Psoas muscle (tissue), 8 donors: ENCODE measurements around the gene OR4D2. TPM values are rescaled to one million over a fixed set of nuclear protein-coding genes. Genes with fewer than 3 reads are reported as not detected.
"Not testable (repeated sequence)": the region's sequence is repeated elsewhere in the genome, so short reads cannot be mapped to it uniquely, and the experiment has no call there.

Experiments used
- ATAC-seq, 4 donors: fragments of 200-7000 bp; cut with Tn5 transposase; one replicate each; pipeline ENCODE4 v1.9.1; 2020; ENCODE audit warnings: moderate library complexity in 3 of 4, mild to moderate bottlenecking in 2 of 4
- DNase-seq, 2 donors: peaks; one replicate each; pipeline ENCODE4 v3.0.0-alpha.2; 2020
- H3K27ac ChIP-seq: fragments of 200-600 bp; one replicate; pipeline ENCODE4 v1.8.0; 2022
- H3K27me3 ChIP-seq, 3 donors: fragments of 200-600 bp in 1 of 3; one replicate each; pipeline versions ENCODE4 v1.6.1 to v1.8.0; 2013 to 2022; ENCODE audit warnings: low read length in 2 of 3, mild to moderate bottlenecking in 2 of 3, moderate library complexity in 1 of 3; ENCODE audit not compliant: insufficient read depth in 3 of 3
- H3K36me3 ChIP-seq, 2 donors: fragments of 200-600 bp in 1 of 2; one replicate each; pipeline versions ENCODE4 v1.6.1 to v1.8.0; 2013 to 2022; ENCODE audit warnings: low read depth in 1 of 2, mild to moderate bottlenecking in 1 of 2, moderate library complexity in 1 of 2; ENCODE audit not compliant: insufficient read depth in 1 of 2
- H3K4me1 ChIP-seq: fragments of 200-600 bp; one replicate; pipeline ENCODE4 v1.8.0; 2022
- H3K4me3 ChIP-seq: fragments of 200-600 bp; one replicate; pipeline ENCODE4 v1.8.0; 2022; ENCODE audit warnings: mild to moderate bottlenecking
- H3K9me3 ChIP-seq: fragments of 200-600 bp; one replicate; pipeline ENCODE4 v1.8.0; 2022
- CTCF ChIP-seq: fragments of 200-600 bp; IDR thresholded peaks from one replicate; pipeline ENCODE4 v1.8.0; 2022; ENCODE audit warnings: antibody characterized with exemption
- WGBS, 3 donors: extraction: QIAGEN DNeasy Blood & Tissue Kit; methylation state at CpG; one replicate each; pipeline versions ENCODE4 v1.1.6 to v1.1.7; 2013; 5-methylcytosine and 5-hydroxymethylcytosine counted together
- intact Hi-C, 2 donors: fragments of 100-400 bp; cut with DNase I; formaldehyde crosslinking; loops; one replicate each; pipeline versions ENCODE4 v1.11.0 to v1.14.2; 2022
- polyA plus RNA-seq, 3 donors: library from polyadenylated mRNA; stranded (reverse); fragments of 200-250 nt; gene quantifications; one replicate each; pipeline ENCODE4 v1.2.3, GENCODE V29; 2013
- total RNA-seq, 4 donors: library from RNA; stranded (reverse); fragmentation: NEBNext Ultra II Directional in 2 of 4; extraction: Animal tissue kit (Norgen Biotek cat#: 25700) in 2 of 4; gene quantifications; one replicate each; pipeline versions ENCODE4 v1.2.1 to v1.2.4, GENCODE V29; 2021 to 2023
- donor health status: healthy with polysubstance abuse.
- donor health status: DM: no; HTN: no; CAD: no; lungs with moderate emphysema.
- donor health status: Bipolar disorder and iron deficiency.
- donor health status: healthy.
- donor health status: DM: yes; HTN: yes; CAD: no.
- donor health status: DM: no; HTN: no; CAD: no.
- donor health status: DM: no; HTN: no; CAD: no.
- donor health status: DM: yes; HTN: yes; CAD: no.

Gene OR4D2
- total and polyA plus RNA-seq, 7 donors: not detected

- 54 to 66% (median 57%) methylated on average over 5 of the region's 5 CpGs for WGBS, 3 donors
- DNase-seq: no peak
- no peak overlapping the region for H3K27ac ChIP-seq
- no peak for ATAC-seq
- intact Hi-C loops: no loop called here
- H3K9me3 ChIP-seq: no peaks in the 10 kb centered on the region
- no peaks in the 10 kb centered on the region for H3K36me3 ChIP-seq
- peaks cover 0 to 4% (median 0%) of the 10 kb centered on the region in 3 donors for H3K27me3 ChIP-seq
- TF ChIP-seq CTCF: no peak
- no peaks in the 10 kb centered on the region for H3K4me1 ChIP-seq
- H3K4me3 ChIP-seq: no peak overlapping the region
These were observed 44.9 kb upstream of the OR4D2 start for GRCh38 chr17:58121925-58122324.

- TF ChIP-seq CTCF: no peak
- H3K9me3 ChIP-seq: no peaks in the 10 kb centered on the region
- H3K36me3 ChIP-seq: no peaks in the 10 kb centered on the region
- intact Hi-C loops: no loop called here
- peaks cover 0 to 6% (median 3%) of the 10 kb centered on the region in 3 donors for H3K27me3 ChIP-seq
- H3K27ac ChIP-seq: no peak overlapping the region
- WGBS, 3 donors: 47 to 52% (median 51%) methylated on average over 1 of the region's 1 CpG
- no peak for ATAC-seq
- H3K4me3 ChIP-seq: no peak overlapping the region
- H3K4me1 ChIP-seq: no peaks in the 10 kb centered on the region
- no peak for DNase-seq
These were observed 38.9 kb upstream of the OR4D2 start for GRCh38 chr17:58127846-58128245.

GRCh38 chr17:58132697-58133096 lies 34.1 kb upstream of the OR4D2 start:
- H3K4me3 ChIP-seq, H3K27ac ChIP-seq, intact Hi-C loops, DNase-seq, H3K4me1 ChIP-seq, H3K36me3 ChIP-seq, ATAC-seq, H3K9me3 ChIP-seq: not testable (repeated sequence)
- H3K27me3 ChIP-seq: peaks cover 2 to 19% (median 12%) of the 10 kb centered on the region in 3 donors
- WGBS, 3 donors: 92 to 95% (median 94%) methylated on average over 4 to 5 of the region's 5 CpGs

GRCh38 chr17:58136669-58137279 lies 30.0 kb upstream of the OR4D2 start:
- Histone ChIP-seq H3K36me3 (no peaks in the 10 kb centered on the region), H3K27me3 (peaks cover 2 to 27% (median 13%) of the 10 kb centered on the region in 3 donors), H3K9me3 (no peaks in the 10 kb centered on the region), H3K4me3 (no peak overlapping the region), H3K4me1 (no peaks in the 10 kb centered on the region), H3K27ac (no peak overlapping the region)
- WGBS, 3 donors: 24 to 29% (median 28%) methylated on average over 8 of the region's 8 CpGs
- no peak for ATAC-seq
- TF ChIP-seq CTCF: no peak
- intact Hi-C loops: loop anchor here in 1 of 2 donors (5.0 kb wide), 1 partner anchor 51 kb away; no protein-coding TSS in a partner anchor
- no peak for DNase-seq

GRCh38 chr17:58141505-58141904 lies 25.3 kb upstream of the OR4D2 start:
- TF ChIP-seq CTCF: no peak
- Histone ChIP-seq H3K4me1 (no peaks in the 10 kb centered on the region), H3K27ac (no peak overlapping the region), H3K4me3 (no peak overlapping the region), H3K36me3 (no peaks in the 10 kb centered on the region), H3K27me3 (peaks cover 0 to 14% (median 13%) of the 10 kb centered on the region in 3 donors), H3K9me3 (peaks cover 19% of the 10 kb centered on the region)
- WGBS, 3 donors: 64 to 80% (median 67%) methylated on average over 2 to 5 of the region's 5 CpGs
- intact Hi-C loops: no loop called here
- ATAC-seq (no peak), DNase-seq (no peak)

GRCh38 chr17:58143335-58143734 lies 23.4 kb upstream of the OR4D2 start:
- H3K36me3 ChIP-seq, H3K27ac ChIP-seq, H3K4me1 ChIP-seq, H3K4me3 ChIP-seq, intact Hi-C loops, ATAC-seq, DNase-seq, H3K27me3 ChIP-seq: not testable (repeated sequence)
- H3K9me3 ChIP-seq: peaks cover 19% of the 10 kb centered on the region
- WGBS, 3 donors: 77 to 88% (median 85%) methylated on average over 4 of the region's 4 CpGs
